ENCODE results near the gene CFL1.
"Not testable (repeated sequence)": the region's sequence is repeated elsewhere in the genome, so short reads cannot be mapped to it uniquely, and the experiment has no call there.

The CFL1 gene

GRCh38 chr11:65857853-65858680 lies at the start of gene CFL1:
Gene CFL1 (minus strand): TSS chr11:65858180. CDS start chr11:65858099, 81 bp downstream.
- DNase-seq (ENCODE audit: low spot score): peak; percentile 99

DNA sequence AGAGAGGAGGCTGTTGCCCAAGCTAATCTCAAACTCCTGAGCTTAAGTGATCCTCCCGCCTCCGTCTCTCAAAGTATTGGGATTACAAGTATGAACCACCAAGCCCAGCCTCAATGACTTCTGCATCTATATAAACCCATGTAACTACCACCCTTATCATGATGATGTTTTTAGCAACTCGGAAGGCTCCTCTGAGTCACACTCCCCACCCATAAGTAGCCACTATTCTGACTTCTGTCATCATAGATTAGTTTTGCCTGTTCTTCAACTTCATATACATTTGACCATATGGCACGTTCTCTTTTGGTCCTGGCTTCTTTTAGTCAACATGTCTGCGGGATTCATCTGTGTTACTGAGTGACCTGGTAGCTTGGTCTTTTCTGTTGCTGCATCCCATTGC lies 48.6 kb upstream of the CFL1 start:
- no peak for DNase-seq (ENCODE audit: low spot score)

GRCh38 chr11:65903715-65904114 lies 45.7 kb upstream of the CFL1 start:
- no peak for DNase-seq (ENCODE audit: low spot score)

- DNase-seq (ENCODE audit: low spot score): no peak
These were observed 45.1 kb upstream of the CFL1 start for GRCh38 chr11:65903068-65903481.

DNA sequence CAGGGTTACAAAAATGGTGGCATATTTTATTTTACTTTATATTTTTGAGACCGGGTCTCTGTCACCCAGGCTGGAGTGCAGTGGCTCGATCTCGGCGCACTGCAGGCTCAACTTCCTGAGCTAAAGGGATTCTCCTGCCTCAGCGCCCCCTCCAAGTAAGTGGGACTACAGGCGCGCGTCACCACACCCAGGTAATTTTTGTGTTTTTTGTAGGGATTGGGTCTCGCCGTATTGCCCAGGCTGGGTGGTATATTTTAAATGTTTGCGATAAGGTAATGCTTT lies 42.9 kb upstream of the CFL1 start:
- DNase-seq (ENCODE audit: low spot score): no peak

GRCh38 chr11:65900125-65900898 lies 42.3 kb upstream of the CFL1 start, which contains the start of gene FOSL1:
Gene FOSL1 (minus strand): TSS chr11:65900388. CDS start chr11:65900339, 49 bp downstream.
- no peak for DNase-seq (ENCODE audit: low spot score)

- no peak for DNase-seq (ENCODE audit: low spot score)
These were observed 41.6 kb upstream of the CFL1 start for GRCh38 chr11:65899356-65900124.

DNA sequence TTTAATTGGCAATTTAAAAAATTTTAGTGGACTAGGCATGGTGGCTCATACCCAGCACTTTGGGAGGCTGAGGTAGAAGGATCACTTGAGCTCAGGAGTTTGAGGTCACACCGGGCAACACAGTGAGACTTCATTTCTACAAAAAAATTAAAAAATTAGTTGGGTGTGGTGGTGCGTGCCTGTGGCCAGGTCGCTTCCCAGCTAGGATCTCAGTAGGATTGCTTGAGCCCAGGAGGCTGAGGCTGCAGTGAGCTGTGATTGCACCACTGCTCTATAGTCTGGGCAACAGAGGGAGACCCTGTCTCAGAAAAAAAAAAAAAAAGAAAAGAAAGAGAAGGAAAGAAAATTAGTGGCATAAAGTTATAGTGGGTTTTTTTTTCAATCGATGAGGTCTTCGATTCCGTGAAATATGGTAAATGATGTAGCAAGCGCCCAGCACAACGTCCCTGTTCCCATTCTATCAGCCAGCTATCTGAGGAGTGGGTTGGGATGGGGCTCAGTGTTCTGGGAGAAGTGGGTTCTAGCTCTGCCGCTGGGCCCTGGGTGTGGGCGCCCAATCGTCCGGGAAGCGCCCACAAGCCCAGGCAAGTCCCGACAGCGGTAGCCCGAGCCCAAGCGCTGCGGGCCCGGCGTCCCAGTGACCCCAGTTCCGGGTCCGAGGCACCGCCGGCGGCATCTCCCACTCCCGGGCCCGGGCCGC lies 40.8 kb upstream of the CFL1 start:
- no peak for DNase-seq (ENCODE audit: low spot score)

DNA sequence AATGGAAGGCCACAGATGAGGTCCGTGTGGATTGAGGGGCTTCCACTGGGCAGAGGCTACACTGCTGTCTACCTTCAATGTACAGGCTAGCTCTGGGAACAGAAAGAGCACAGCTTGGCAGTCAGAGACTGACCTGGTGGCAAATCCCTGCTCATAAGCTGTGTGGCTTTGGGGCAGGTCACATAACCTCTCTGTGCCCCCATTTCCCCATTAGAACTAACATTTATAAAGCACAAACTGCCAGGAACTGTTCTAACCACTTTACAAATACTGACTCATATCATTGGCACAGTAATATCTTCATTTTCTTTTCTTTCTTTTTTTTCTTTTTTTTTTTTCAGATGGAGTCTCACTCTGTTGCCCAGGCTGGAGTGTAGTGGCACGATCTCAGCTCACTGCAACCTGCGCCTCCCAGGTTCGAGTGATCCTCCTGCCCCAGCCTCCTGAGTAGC lies 39.1 kb upstream of the CFL1 start:
- no peak for DNase-seq (ENCODE audit: low spot score)

GRCh38 chr11:65896034-65896999 lies 38.3 kb upstream of the CFL1 start:
- no peak for DNase-seq (ENCODE audit: low spot score)

DNA sequence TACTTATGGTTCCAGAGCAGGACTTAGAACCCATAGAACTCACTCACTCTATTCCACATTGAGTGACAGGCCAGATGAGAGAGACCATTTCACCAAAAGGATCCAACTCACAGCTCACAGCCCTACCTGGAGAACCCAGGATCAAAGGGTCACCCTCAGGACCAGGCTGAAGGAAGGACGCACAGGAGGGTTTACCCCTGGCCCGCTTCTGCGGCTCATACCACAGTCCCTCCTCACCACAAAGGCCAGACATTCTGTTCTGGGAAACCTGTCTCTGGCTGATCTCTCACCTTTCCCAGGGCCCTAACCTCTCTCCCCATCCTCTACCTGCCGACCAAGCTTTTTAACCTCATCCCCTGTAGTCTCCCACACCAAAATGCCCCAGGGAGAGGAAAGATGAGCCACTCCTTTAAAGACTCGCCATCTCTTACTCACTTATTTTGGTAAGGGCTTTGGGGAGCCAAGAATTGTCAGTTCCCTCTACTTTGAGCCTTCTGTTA lies 37.6 kb upstream of the CFL1 start:
- DNase-seq (ENCODE audit: low spot score): no peak

GRCh38 chr11:65894034-65894591 lies 36.1 kb upstream of the CFL1 start:
- DNase-seq (ENCODE audit: low spot score): no peak

- no peak for DNase-seq (ENCODE audit: low spot score)
These were observed 34.8 kb upstream of the CFL1 start for GRCh38 chr11:65892661-65893317.

DNA sequence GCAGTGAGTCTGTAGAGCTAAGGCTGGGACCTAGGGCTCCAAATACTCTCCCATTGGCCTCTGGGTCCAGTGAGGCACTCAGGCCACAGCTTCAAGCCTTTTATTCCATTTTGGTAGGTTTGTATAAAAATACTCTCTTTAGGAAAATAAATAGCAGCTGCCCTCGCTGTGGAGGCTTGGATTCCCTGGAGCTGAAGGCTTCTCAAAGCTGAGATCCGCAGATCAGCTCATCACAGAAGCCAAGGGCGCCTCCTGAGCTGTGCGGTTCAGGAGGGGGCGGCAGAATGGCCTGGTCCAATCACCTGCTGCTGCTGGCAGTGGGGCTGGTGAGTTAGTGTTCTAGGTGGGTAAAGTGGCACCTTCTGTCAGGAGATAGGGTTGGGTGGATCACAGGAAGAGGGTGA lies 34.2 kb upstream of the CFL1 start:
- not testable (repeated sequence) for DNase-seq (ENCODE audit: low spot score)

DNA sequence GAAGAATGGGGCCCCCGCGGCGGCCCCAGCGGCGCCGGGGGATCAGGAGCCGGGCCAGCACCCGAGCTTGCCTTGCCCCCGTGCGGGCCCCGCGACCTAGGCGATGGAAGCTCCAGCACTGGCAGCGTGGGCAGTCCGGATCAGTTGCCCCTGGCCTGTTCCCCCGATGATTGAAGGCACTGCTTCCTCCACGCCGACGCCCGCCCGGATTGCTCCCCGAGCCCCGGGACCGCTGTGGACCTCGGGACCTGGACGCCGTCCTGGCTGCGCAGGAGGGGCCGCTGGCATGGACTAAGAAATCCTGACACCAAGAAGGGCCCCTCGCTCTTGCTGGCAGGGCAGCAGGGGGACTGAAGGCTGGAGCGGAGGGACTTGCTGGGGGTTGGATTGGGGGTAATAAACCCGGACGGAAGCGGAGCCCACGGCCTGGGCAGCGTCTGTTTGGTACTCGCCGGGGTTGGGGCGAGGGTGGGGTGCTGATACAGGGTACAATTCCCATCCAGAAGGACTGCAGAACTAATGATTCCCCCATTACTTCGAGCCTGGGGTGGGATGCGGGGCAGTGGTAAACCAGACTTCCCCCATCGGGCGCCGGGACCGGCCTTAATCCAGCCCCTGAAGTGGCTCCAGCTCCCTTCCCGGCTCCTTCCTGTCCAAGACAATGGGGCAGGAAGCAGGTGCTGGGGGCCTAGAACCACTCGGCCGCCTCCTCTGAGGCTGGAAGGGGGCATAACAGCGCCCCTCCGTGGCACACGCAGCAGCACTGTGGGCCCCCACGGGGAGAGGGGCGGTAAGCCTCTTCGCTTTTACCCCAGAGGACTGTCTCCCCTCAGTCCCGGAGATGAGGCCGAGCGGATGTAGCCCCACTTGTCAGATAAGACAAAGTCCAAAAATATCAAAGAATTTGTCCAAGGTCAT lies 33.5 kb upstream of the CFL1 start:
- DNase-seq (ENCODE audit: low spot score): no peak

DNA sequence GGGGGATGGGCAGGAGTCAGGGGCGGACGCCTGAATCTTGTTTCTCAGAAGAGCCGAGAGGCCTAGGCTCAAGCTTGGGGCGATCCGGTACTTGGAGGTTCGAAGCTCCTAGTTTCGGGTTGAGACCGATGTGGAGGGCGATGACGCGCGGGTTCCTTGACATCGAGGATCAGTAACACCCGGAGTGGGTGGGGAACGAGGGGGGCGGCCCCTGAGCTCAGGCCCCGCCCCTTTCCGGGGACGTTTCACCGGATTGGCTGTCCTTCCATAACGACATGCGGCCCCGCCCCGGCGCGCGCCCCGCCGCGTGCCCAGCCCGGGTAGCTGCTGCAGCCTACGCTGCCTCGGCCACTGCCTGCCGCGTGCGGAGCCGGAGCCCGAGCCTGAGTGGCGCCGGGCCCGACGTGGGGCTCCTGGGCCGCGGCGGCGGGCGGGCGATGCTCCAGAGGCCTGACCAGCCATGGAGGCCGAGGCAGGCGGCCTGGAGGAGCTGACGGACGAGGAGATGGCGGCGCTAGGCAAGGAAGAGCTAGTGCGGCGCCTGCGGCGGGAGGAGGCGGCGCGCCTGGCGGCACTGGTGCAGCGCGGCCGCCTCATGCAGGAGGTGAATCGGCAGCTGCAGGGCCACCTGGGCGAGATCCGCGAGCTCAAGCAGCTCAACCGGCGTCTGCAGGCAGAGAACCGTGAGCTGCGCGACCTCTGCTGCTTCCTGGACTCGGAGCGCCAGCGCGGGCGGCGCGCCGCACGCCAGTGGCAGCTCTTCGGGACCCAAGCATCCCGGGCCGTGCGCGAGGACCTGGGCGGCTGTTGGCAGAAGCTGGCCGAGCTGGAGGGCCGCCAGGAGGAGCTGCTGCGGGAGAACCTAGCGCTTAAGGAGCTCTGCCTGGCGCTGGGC lies 32.6 kb upstream of the CFL1 start, which contains the start of gene CCDC85B:
TSS of gene CCDC85B (plus strand) at position 350 of the 895 bp plus-strand sequence. CDS start at position 461, 111 bp downstream.
- peak; percentile 98 for DNase-seq (ENCODE audit: low spot score)

GRCh38 chr11:65888163-65888814 lies 30.3 kb upstream of the CFL1 start, which contains the start of gene FIBP:
Gene FIBP (minus strand): TSS chr11:65888471. CDS start chr11:65888418, 53 bp downstream.
- peak; percentile 99 for DNase-seq (ENCODE audit: low spot score)

All from left forelimb (tissue), 1 donor.